GM11168 (cell line): ENCODE data around the gene LMF2.
"Not testable (repeated sequence)": the region's sequence is repeated elsewhere in the genome, so short reads cannot be mapped to it uniquely, and the experiment has no call there.

ENCODE experiments used
- in situ Hi-C: fragments of 300-500 bp; cut with MboI; formaldehyde crosslinking; loops from one replicate; pipeline ENCODE4 v1.12.0; 2022; ENCODE audit warnings: low sequenced_read_pairs; ENCODE audit not compliant: unreplicated experiment

The LMF2 gene, protein sequence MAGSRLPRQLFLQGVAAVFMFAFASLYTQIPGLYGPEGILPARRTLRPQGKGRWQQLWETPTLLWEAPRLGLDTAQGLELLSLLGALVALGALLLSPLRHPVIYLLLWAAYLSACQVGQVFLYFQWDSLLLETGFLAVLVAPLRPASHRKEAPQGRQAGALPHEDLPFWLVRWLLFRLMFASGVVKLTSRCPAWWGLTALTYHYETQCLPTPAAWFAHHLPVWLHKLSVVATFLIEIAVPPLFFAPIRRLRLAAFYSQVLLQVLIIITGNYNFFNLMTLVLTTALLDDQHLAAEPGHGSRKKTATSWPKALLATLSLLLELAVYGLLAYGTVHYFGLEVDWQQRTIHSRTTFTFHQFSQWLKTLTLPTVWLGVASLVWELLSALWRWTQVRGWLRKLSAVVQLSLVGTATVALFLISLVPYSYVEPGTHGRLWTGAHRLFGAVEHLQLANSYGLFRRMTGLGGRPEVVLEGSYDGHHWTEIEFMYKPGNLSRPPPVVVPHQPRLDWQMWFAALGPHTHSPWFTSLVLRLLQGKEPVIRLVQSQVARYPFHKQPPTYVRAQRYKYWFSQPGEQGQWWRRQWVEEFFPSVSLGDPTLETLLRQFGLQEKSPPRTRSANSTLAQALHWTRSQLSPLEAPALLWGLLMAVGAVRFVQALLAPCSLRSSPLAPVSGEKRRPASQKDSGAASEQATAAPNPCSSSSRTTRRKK

DNA sequence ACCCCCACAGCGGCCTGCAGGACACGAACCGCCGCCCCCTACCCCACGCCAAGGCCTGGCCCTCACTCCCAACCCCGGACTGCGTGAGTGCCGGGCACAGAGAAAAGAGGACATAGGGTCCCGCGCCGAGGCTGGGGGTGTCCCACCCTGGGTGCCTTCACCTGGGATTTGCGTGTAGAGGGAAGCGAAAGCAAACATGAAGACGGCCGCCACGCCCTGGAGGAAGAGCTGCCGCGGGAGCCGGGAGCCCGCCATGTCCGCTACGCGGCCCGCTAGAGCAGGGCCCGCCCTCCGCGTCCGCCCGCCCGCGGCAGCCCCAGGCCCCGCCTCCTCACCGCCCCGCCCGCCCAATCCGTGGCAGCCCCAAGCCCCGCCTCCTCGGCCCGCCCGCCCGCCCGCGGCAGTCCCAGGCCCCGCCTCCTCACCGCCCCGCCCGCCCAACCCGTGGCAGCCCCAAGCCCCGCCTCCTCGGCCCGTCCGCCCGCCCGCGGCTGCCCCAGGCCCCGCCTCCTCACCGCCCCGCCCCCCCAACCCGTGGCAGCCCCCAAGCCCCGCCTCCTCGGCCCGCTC is at the start of gene LMF2:
LMF2 (minus strand) TSS at position 282 of the 570 bp plus-strand sequence; CDS start at position 255, 27 bp downstream.
- in situ Hi-C loops, result no loop called here

GRCh38 chr22:50556703-50557102 is 49.2 kb upstream of the LMF2 start:
- in situ Hi-C loops, result no loop called here

- in situ Hi-C loops, result no loop called here
Observed at GRCh38 chr22:50553310-50553709, 45.8 kb upstream of the LMF2 start.

GRCh38 chr22:50551160-50551752 is 43.8 kb upstream of the LMF2 start:
- in situ Hi-C loops, result no loop called here

DNA sequence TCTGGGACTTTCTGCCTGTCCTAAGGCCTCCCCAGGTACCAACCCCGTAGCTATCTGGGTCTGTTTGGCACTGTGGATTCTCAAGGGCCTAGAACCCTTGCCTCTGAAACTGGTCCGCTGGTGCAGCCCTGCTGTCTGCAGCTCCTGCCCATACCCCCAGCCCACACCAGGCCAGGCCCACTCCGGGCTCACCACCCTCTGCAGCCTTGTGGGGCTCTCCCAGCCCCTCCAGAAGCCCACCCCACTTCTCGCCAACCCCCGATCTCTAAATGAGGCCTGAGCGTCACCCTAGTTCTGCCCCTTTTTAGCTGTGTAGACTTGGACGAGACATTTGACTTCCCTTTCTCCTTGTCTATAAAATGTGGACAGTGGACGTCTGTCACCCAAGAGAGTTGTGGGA is 42.9 kb upstream of the LMF2 start:
- in situ Hi-C loops, result no loop called here

DNA sequence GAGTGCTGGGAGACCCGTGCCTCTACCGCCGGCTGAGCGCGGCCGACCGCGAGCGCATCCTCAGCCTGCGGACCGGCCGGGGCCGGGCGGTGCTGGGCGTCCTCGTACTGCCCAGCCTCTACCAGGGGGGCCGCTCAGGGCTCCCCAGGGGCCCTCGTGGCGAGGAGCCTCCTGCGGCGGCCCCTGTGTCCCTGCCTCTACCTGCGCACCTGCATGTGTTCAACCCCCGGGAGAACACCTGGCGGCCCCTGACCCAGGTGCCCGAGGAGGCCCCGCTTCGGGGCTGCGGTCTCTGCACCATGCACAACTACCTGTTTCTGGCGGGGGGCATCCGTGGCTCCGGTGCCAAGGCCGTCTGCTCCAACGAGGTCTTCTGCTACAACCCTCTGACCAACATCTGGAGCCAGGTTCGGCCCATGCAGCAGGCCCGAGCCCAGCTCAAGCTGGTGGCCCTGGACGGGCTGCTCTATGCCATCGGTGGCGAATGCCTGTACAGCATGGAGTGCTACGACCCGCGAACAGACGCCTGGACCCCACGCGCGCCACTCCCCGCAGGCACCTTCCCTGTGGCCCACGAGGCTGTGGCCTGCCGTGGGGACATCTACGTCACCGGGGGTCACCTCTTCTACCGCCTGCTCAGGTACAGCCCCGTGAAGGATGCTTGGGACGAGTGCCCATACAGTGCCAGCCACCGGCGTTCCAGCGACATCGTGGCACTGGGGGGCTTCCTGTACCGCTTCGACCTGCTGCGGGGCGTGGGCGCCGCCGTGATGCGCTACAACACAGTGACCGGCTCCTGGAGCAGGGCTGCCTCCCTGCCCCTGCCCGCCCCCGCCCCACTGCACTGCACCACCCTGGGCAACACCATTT is 41.7 kb upstream of the LMF2 start:
- in situ Hi-C loops, result no loop called here

DNA sequence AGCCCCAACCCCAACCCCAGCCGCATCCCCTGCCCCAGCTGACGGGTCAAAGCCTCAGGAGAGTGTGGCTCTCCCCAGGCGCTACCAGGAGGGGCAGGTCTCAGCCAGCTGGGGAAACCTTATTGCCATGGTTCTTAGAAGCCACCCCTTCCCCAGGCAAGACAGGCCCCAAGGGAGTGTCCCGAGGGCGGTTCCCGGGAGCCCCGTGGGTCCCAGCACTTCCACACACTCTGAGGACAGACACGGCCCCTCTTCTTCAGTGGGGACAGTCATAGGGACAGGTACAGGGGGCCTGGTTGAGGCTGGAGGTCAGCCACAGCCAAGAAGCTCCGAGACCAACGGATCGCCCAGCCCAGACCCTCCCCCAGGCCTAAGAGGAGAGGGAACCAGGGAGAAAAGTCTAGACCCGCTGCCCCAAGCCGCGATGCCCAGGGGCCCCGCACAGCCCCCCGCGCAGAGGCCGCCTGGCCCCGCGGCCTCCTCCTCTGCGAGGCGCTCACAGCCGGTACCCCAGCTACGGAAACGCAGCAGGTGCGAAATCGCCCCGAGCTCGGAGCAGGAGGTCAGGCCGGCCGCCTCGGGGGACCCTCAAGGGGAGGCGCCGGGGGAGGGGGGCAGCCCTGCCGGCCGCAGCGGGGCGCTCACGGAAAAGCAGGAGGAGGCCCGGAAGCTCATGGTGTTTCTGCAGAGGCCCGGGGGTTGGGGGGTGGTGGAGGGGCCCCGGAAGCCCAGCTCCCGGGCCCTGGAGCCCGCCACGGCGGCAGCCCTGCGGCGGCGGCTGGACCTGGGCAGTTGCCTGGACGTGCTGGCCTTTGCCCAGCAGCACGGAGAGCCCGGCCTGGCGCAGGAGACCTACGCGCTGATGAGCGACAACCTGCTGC is 40.8 kb upstream of the LMF2 start:
- in situ Hi-C loops, result no loop called here

DNA sequence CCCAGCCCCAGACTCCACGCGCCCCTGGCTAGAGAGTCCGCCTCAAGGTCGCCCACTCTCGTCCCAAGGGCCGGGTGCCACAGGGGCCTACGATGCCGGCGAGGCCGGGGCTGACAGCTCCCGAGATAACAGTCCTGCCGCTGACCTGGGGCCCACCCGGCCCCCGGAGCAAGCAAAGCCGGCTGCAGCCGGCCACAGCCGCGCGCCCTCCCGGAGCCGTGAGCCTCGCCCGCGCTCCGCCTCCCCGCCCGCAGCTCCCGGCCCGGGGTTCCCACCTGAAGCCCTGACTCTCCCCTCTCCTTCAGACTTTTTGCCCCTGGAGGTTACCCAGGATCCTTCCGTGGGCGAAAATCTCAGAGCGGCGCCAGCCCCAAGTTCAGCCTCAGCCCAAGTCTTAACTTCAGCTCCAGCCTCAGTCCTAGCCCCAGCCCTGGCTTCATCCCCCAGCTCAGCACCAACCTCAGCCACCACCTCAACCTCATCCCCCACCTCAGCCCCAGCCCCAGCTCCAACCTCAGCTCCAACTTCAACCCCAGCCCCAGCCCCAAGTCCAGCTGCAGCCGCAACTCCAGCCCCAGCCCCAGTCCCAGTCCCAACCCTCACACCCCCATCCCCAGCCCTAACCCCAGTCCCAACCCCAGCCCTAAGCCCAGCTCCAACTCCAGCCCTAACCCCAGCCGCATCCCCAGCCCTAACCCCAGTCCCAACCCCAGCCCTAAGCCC is 39.9 kb upstream of the LMF2 start:
- in situ Hi-C loops, result no loop called here

GRCh38 chr22:50546326-50547262 is 39.1 kb upstream of the LMF2 start:
- in situ Hi-C loops, result no loop called here

GRCh38 chr22:50545522-50546325 is 38.2 kb upstream of the LMF2 start, which contains the start of gene KLHDC7B:
TSS of gene KLHDC7B (plus strand) at chr22:50545899. CDS start at chr22:50546244, 345 bp downstream.
- in situ Hi-C loops, result no loop called here

DNA sequence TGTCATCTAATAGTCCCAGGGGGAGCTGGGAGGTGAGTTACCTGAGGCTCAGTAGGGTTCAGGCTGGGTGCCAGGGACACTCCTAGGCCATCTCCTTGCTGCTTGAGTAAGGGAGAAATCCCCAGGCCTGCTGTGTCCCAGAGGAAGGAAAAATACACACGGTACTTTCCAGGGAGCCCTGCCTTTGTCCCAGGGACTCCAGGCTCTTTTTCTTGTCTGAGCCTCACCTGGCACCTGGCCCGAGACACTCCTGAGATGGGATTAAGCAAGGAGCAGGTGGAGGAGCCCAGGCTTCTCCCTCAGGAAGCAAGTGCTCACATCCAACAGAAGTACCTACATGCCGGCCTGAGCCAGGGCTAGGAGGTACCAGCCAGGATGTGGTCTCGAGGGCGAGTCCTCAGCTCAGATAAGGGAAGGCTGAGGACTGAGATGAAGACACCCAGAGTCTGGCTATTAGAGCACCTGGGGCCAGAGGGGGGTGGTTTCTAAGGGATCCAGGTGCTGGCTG is 37.3 kb upstream of the LMF2 start:
- in situ Hi-C loops, result no loop called here

DNA sequence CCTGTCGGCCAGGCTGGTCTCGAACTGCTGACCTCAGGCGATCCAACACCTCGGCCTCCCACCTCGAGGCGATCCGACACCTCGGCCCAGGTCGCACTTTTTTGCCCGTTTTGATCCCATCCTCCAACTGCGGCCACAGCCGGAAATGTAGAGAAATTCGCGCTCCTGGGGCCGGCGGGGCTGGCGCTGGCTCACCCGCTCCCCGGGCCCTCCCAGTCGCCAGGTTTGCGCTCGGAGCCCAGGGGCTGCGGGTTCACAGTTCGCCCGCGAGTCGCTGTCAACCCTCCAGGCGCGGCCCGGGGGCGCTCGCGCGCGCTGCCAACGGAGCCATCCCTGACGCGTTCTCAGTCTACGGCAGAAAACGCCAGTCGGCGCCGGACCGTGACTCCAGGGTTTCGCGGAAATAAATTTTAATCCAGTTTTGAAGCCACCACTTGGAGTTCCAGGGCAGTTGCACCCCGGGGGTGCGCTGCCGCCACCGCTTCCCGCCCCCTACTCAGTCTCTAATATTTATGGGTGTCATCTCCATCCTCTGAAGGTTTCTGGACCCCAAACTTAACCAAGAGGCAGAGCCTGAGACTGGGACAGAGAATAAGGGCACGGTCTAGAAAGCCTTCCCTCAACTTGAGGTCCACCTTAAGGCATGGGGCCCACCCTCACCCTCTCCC is 36.7 kb upstream of the LMF2 start:
- in situ Hi-C loops, result no loop called here

- in situ Hi-C loops, result no loop called here
Observed at GRCh38 chr22:50542416-50542927, 35.0 kb upstream of the LMF2 start.

GRCh38 chr22:50541667-50542026 is 34.1 kb upstream of the LMF2 start:
- in situ Hi-C loops, result not testable (repeated sequence)

DNA sequence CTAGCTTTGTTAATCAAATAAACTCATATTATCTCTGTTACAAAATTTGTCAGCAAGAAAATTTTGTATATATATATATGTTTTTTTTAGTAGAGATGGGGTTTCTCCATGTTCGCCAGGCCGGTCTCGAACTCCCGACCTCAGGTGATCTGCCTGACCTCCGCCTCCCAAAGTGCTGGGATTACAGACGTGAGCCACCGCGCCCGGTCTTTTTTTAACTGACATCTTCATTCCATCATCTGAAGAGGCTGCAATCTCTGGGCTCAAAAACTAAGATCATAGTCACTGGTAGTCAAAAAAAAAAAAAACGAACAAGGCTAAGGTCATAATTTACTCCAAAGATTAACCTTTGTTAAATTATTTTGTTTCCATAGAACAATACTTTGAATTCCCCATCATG is 32.9 kb upstream of the LMF2 start:
- in situ Hi-C loops, result no loop called here

- in situ Hi-C loops, result no loop called here
Observed at GRCh38 chr22:50537765-50538164, 30.3 kb upstream of the LMF2 start.
